GM12878 (cell line): ENCODE data around the gene IDH3B. TPM values are rescaled to one million over a fixed set of nuclear protein-coding genes. Genes with fewer than 3 reads are reported as not detected.

Source experiments
- ATAC-seq: fragments of 200-7000 bp; cut with Tn5 transposase; 3 replicates; pipeline ENCODE4 v1.9.1; 2020; ENCODE audit warnings: mild to moderate bottlenecking, moderate library complexity
- BruUV-seq: library from RNA; stranded (reverse); fragments of 400-500 nt; replicated peaks from 2 replicates; lab custom pipeline; 2021; lab: Mats Ljungman, UMichigan
- CTCF ChIA-PET: fragments of 300-600 bp; sonication (Branson Sonifier 250); formaldehyde crosslinking; extraction: SDS; loops from one replicate; lab custom pipeline; 2021; ENCODE audit warnings: inconsistent platforms; lab: Yijun Ruan, JAX
- POLR2A ChIA-PET: fragments of 350-600 bp; formaldehyde crosslinking; extraction: SDS; loops from one replicate; lab custom pipeline; 2021; ENCODE audit warnings: inconsistent platforms; lab: Charles Lee
- RAD21 ChIA-PET: fragments of 300-600 bp; sonication (Branson Sonifier 250); formaldehyde crosslinking; loops from one replicate; lab custom pipeline; 2023; ENCODE audit warnings: antibody characterized with exemption; ENCODE audit not compliant: unreplicated experiment; lab: Charles Lee
- SMC1A ChIA-PET: fragments of 300-600 bp; sonication (Branson Sonifier 250); formaldehyde crosslinking; loops from one replicate; lab custom pipeline; 2023; ENCODE audit not compliant: unreplicated experiment, uncharacterized antibody; lab: Charles Lee
- DNase-seq: peaks from one replicate; pipeline ENCODE4 v3.0.0-alpha.2; 2011; ENCODE audit warnings: low read depth, low spot score
- FAIRE-seq: peaks from 3 replicates; lab custom pipeline; 2011; peaks lifted over from hg19 to GRCh38; lab: Jason Lieb, UNC
- H2AFZ ChIP-seq: 2 replicates; pipeline ENCODE4 v1.6.0; 2011; ENCODE audit warnings: low read depth, low read length, control low read depth; ENCODE audit not compliant: control insufficient read depth
- H3K27ac ChIP-seq: 2 replicates; pipeline ENCODE4 v1.5.1; 2011; ENCODE audit warnings: control low read depth; ENCODE audit not compliant: control insufficient read depth, insufficient read depth
- H3K27me3 ChIP-seq, 2 experiments: replicated peaks in 1 of 2; 2 replicates each; pipeline versions ENCODE4 v1.6.0 to v1.6.1; 2011; ENCODE audit warnings: low read length in 1 of 2; ENCODE audit not compliant: control insufficient read depth in 2 of 2, insufficient read depth in 2 of 2
- H3K36me3 ChIP-seq, 2 experiments: 2 replicates each; pipeline ENCODE4 v1.5.1; 2011; ENCODE audit warnings: low read length in 1 of 2; ENCODE audit not compliant: control insufficient read depth in 2 of 2, insufficient read depth in 2 of 2
- H3K4me1 ChIP-seq: 2 replicates; pipeline ENCODE4 v1.6.1; 2011; ENCODE audit warnings: mild to moderate bottlenecking, low read length, moderate library complexity, mixed read lengths; ENCODE audit not compliant: control insufficient read depth, insufficient read depth
- H3K4me2 ChIP-seq: 2 replicates; pipeline ENCODE4 v1.6.0; 2011; ENCODE audit warnings: control low read depth; ENCODE audit not compliant: control insufficient read depth, insufficient read depth
- H3K4me3 ChIP-seq: fragments of 200-600 bp; sonication (generic); 2 replicates; pipeline ENCODE4 v1.5.1; 2016
- H3K79me2 ChIP-seq: 2 replicates; pipeline ENCODE4 v1.6.0; 2011; ENCODE audit warnings: low read length; ENCODE audit not compliant: control insufficient read depth, insufficient read depth
- H3K9ac ChIP-seq: 2 replicates; pipeline ENCODE4 v1.8.0; 2011; ENCODE audit warnings: low read length, control low read depth, mixed read lengths; ENCODE audit not compliant: control insufficient read depth, insufficient read depth
- H3K9me3 ChIP-seq: replicated peaks from 3 replicates; pipeline ENCODE4 v1.5.1; 2011; ENCODE audit warnings: mild to moderate bottlenecking, low read length; ENCODE audit not compliant: control insufficient read depth, insufficient read depth
- H4K20me1 ChIP-seq: 2 replicates; pipeline ENCODE4 v1.6.0; 2011; ENCODE audit not compliant: control insufficient read depth, insufficient read depth
- CBX3 ChIP-seq: fragments of 200-600 bp; sonication (generic); IDR thresholded peaks from 2 replicates; pipeline ENCODE4 v1.6.1; 2016; ENCODE audit warnings: low read depth, borderline replicate concordance
- CREB1 ChIP-seq: IDR thresholded peaks from 2 replicates; pipeline ENCODE4 v1.6.1; 2012; ENCODE audit warnings: low read depth, mild to moderate bottlenecking, inconsistent platforms
- FOXK2 ChIP-seq: fragments of 450-650 bp; IDR thresholded peaks from 2 replicates; pipeline ENCODE4 v1.6.1; 2017; ENCODE audit warnings: mild to moderate bottlenecking, moderate library complexity
- KAT2A ChIP-seq: conservative IDR thresholded peaks from 2 replicates; pipeline ENCODE4 v1.6.1; 2011; ENCODE audit warnings: low read depth, low read length; ENCODE audit not compliant: control insufficient read depth
- MEF2B ChIP-seq: fragments of 450-650 bp; IDR thresholded peaks from 2 replicates; pipeline ENCODE4 v1.6.1; 2018; ENCODE audit warnings: mild to moderate bottlenecking, moderate library complexity; ENCODE audit not compliant: partially characterized antibody, poor library complexity, severe bottlenecking
- MYB ChIP-seq: fragments of 150-350 bp; IDR thresholded peaks from 2 replicates; pipeline ENCODE4 v1.6.1; 2014; ENCODE audit warnings: mild to moderate bottlenecking, low read depth, low read length, borderline replicate concordance
- NBN ChIP-seq: fragments of 450-650 bp; IDR thresholded peaks from 2 replicates; pipeline ENCODE4 v1.6.1; 2016
- NFYB ChIP-seq: IDR thresholded peaks from 2 replicates; pipeline ENCODE4 v1.6.1; 2011; ENCODE audit warnings: low read depth, mild to moderate bottlenecking, low read length, improper control_type of control experiment, moderate library complexity; ENCODE audit not compliant: insufficient read depth
- PAX5 ChIP-seq: IDR thresholded peaks from 2 replicates; pipeline ENCODE4 v1.6.1; 2011; ENCODE audit warnings: low read depth, low read length, borderline replicate concordance
- RFX5 ChIP-seq: IDR thresholded peaks from 2 replicates; pipeline ENCODE4 v1.6.1; 2011; ENCODE audit warnings: low read depth, low read length, improper control_type of control experiment
- RUNX3 ChIP-seq: IDR thresholded peaks from 2 replicates; pipeline ENCODE4 v1.6.1; 2012; ENCODE audit warnings: low read length, inconsistent platforms
- SIX5 ChIP-seq: IDR thresholded peaks from 2 replicates; pipeline ENCODE4 v1.6.1; 2011; ENCODE audit warnings: mild to moderate bottlenecking, low read depth, low read length, moderate library complexity; ENCODE audit not compliant: severe bottlenecking
- SPI1 ChIP-seq: IDR thresholded peaks from 2 replicates; pipeline ENCODE4 v1.6.1; 2011; ENCODE audit warnings: low read depth, mild to moderate bottlenecking, low read length, moderate library complexity, borderline replicate concordance; ENCODE audit not compliant: insufficient read depth
- ZNF384 ChIP-seq: IDR thresholded peaks from 2 replicates; pipeline ENCODE4 v1.6.1; 2012; ENCODE audit warnings: low read depth, mild to moderate bottlenecking, low read length, improper control_type of control experiment, borderline replicate concordance
- WGBS: methylation state at CpG from one replicate; pipeline ENCODE4 v1.1.6; 2016; ENCODE audit warnings: low lambda C conversion rate; ENCODE audit not compliant: insufficient replicate concordance, insufficient coverage; ENCODE audit errors: missing lambda C conversion rate; 5-methylcytosine and 5-hydroxymethylcytosine counted together
- in situ Hi-C: fragments of 300-500 bp; cut with MboI; formaldehyde crosslinking; loops from 9 replicates; pipeline ENCODE4 v1.14.3; 2018; ENCODE audit warnings: mixed read lengths
- intact Hi-C: fragments of 100-400 bp; cut with micrococcal nuclease; formaldehyde crosslinking; loops from one replicate; pipeline ENCODE4 v1.14.2; 2022; ENCODE audit not compliant: unreplicated experiment
- polyA plus RNA-seq, 11 experiments: library from polyadenylated mRNA; depleted of rRNA in 4 of 11; unstranded in 6 of 11; stranded (reverse) in 5 of 11; fragments of >200 nt; fragmentation: Nextera tagmentation in 4 of 11; fragmentation: Illumina TruSeq in 1 of 11; extraction: Ambion mirVana in 4 of 11; extraction: Trizol in 1 of 11; gene quantifications; 1 replicate in 1 of 11; 2 replicates in 10 of 11; pipeline versions ENCODE4 v1.2.1 to v1.2.3, GENCODE V29; 2011 to 2016; ENCODE audit warnings: inconsistent platforms in 2 of 11, missing spikeins in 2 of 11, low read depth in 1 of 11
- total RNA-seq, 4 experiments: library from RNA; depleted of rRNA in 3 of 4; stranded (reverse); fragments of >200 nt in 3 of 4; fragmentation: Illumina TruSeq in 1 of 4; extraction: Trizol in 1 of 4; gene quantifications; 2 replicates each; pipeline versions ENCODE4 v1.2.1 to v1.2.3, GENCODE V29; 2013 to 2021
- TF ChIP-seq, protein P1 (sequence below): fragments of 450-650 bp; IDR thresholded peaks from 2 replicates; pipeline ENCODE4 v1.6.1; 2018; ENCODE audit warnings: mild to moderate bottlenecking, low read depth, moderate library complexity; ENCODE audit not compliant: partially characterized antibody
- TF ChIP-seq, protein P2 (sequence below): IDR thresholded peaks from 2 replicates; pipeline ENCODE4 v1.6.1; 2011; ENCODE audit warnings: low read depth, low read length, improper control_type of control experiment, borderline replicate concordance
- TF ChIP-seq, protein P3 (sequence below): IDR thresholded peaks from 2 replicates; pipeline ENCODE4 v1.6.1; 2011; ENCODE audit warnings: borderline replicate concordance, low read depth, mild to moderate bottlenecking, moderate library complexity, low read length; ENCODE audit not compliant: insufficient read depth, poor library complexity, severe bottlenecking
- TF ChIP-seq, protein P4 (sequence below): fragments of 450-650 bp; IDR thresholded peaks from 2 replicates; pipeline ENCODE4 v1.6.1; 2017; ENCODE audit warnings: borderline replicate concordance

Gene IDH3B
- total and polyA plus RNA-seq, 10 of the 15 experiments (the other 5 are each of a cell fraction or from before 2014, with no cell fraction given): 65.3 to 177 (median 121) TPM

DNA sequence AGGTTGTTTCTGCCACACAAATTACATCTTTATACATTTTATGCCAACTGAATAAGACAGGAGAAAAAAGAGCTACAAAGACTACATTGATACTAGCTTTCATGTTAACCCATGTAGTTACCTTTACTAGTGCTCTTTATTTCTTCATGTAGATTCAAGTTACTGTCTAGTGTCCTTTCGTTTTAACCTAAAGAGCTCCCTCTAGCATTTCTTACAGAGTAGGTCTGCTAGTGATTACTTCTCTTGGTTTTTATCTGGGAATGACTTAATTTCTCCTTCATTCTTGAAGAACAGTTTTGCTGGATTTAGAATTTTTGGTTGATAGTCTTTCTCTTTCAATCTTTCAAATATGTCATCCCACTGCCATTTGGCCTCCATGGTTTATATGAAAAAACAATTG, 32.8 kb downstream of the IDH3B start:
- H3K27me3 ChIP-seq: peaks cover 0 to 11% of the 10 kb centered on the region in 2 experiments; a peak in 1 of 4 replicates
- DNase-seq: no peak
- no peaks in the 10 kb centered on the region for H3K79me2 ChIP-seq
- H3K4me1 ChIP-seq: no peaks in the 10 kb centered on the region
- ChIA-PET POLR2A (no interaction called here), SMC1A (interaction anchor here (0.6 kb wide), 1 partner anchor 287 kb away, joined by 4 read pairs; no protein-coding TSS in a partner anchor), RAD21 (no interaction called here), CTCF (interaction anchor here (0.7 to 1.6 kb wide), 3 partner anchors 16 to 109 kb away, joined by 3 to 5 read pairs (median 4); no protein-coding TSS in a partner anchor)
- FAIRE-seq: no peak
- H4K20me1 ChIP-seq: no peaks in the 10 kb centered on the region
- ATAC-seq: no peak
- H3K4me3 ChIP-seq: no peak overlapping the region
- BruUV-seq: no TSS peak
- H2AFZ ChIP-seq: no peak overlapping the region
- H3K4me2 ChIP-seq: no peak overlapping the region
- WGBS: 11% methylated on average over 1 of the region's 1 CpG
- H3K9me3 ChIP-seq: no peaks in the 10 kb centered on the region
- intact Hi-C loops (no loop called here), in situ Hi-C loops (no loop called here)
- H3K36me3 ChIP-seq: no peaks in the 10 kb centered on the region
- no peak overlapping the region for H3K27ac ChIP-seq
- H3K9ac ChIP-seq: no peak overlapping the region
- TF ChIP-seq PAX5 (no peak), SPI1 (no peak), SIX5 (no peak), CREB1 (no peak), NBN (no peak), RUNX3 (no peak), RFX5 (no peak), CBX3 (no peak), KAT2A (no peak), MEF2B (no peak), ZNF384 (no peak), MYB (no peak), NFYB (no peak), FOXK2 (no peak)
- TF ChIP-seq, protein P1, sequence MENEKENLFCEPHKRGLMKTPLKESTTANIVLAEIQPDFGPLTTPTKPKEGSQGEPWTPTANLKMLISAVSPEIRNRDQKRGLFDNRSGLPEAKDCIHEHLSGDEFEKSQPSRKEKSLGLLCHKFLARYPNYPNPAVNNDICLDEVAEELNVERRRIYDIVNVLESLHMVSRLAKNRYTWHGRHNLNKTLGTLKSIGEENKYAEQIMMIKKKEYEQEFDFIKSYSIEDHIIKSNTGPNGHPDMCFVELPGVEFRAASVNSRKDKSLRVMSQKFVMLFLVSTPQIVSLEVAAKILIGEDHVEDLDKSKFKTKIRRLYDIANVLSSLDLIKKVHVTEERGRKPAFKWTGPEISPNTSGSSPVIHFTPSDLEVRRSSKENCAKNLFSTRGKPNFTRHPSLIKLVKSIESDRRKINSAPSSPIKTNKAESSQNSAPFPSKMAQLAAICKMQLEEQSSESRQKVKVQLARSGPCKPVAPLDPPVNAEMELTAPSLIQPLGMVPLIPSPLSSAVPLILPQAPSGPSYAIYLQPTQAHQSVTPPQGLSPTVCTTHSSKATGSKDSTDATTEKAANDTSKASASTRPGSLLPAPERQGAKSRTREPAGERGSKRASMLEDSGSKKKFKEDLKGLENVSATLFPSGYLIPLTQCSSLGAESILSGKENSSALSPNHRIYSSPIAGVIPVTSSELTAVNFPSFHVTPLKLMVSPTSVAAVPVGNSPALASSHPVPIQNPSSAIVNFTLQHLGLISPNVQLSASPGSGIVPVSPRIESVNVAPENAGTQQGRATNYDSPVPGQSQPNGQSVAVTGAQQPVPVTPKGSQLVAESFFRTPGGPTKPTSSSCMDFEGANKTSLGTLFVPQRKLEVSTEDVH: no peak
- TF ChIP-seq, protein P2, sequence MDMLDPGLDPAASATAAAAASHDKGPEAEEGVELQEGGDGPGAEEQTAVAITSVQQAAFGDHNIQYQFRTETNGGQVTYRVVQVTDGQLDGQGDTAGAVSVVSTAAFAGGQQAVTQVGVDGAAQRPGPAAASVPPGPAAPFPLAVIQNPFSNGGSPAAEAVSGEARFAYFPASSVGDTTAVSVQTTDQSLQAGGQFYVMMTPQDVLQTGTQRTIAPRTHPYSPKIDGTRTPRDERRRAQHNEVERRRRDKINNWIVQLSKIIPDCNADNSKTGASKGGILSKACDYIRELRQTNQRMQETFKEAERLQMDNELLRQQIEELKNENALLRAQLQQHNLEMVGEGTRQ: no peak
- TF ChIP-seq, protein P3, sequence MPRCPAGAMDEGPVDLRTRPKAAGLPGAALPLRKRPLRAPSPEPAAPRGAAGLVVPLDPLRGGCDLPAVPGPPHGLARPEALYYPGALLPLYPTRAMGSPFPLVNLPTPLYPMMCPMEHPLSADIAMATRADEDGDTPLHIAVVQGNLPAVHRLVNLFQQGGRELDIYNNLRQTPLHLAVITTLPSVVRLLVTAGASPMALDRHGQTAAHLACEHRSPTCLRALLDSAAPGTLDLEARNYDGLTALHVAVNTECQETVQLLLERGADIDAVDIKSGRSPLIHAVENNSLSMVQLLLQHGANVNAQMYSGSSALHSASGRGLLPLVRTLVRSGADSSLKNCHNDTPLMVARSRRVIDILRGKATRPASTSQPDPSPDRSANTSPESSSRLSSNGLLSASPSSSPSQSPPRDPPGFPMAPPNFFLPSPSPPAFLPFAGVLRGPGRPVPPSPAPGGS: no peak
- TF ChIP-seq, protein P4, sequence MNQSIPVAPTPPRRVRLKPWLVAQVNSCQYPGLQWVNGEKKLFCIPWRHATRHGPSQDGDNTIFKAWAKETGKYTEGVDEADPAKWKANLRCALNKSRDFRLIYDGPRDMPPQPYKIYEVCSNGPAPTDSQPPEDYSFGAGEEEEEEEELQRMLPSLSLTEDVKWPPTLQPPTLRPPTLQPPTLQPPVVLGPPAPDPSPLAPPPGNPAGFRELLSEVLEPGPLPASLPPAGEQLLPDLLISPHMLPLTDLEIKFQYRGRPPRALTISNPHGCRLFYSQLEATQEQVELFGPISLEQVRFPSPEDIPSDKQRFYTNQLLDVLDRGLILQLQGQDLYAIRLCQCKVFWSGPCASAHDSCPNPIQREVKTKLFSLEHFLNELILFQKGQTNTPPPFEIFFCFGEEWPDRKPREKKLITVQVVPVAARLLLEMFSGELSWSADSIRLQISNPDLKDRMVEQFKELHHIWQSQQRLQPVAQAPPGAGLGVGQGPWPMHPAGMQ: no peak
